Large intestine (tissue), 3 donors: ENCODE data around the gene OPCML. TPM values are rescaled to one million over a fixed set of nuclear protein-coding genes. Genes with fewer than 3 reads are reported as not detected.

ENCODE experiments used
- DNase-seq, 2 donors: peaks; one replicate each; pipeline versions ENCODE4 v3.0.0 to v3.0.0-alpha.2; 2013
- H3K27ac ChIP-seq: one replicate; pipeline ENCODE4 v1.5.1; 2013; ENCODE audit warnings: low read length
- H3K27me3 ChIP-seq: 2 replicates; pipeline ENCODE4 v1.6.1; 2013; ENCODE audit warnings: low read length; ENCODE audit not compliant: control insufficient read depth, insufficient read depth
- H3K36me3 ChIP-seq: 2 replicates; pipeline ENCODE4 v1.6.1; 2013; ENCODE audit warnings: low read length; ENCODE audit not compliant: control insufficient read depth, insufficient read depth
- H3K4me1 ChIP-seq: one replicate; pipeline ENCODE4 v1.6.1; 2013; ENCODE audit warnings: low read length; ENCODE audit not compliant: control insufficient read depth, insufficient read depth
- H3K4me3 ChIP-seq: one replicate; pipeline ENCODE4 v1.5.1; 2013; ENCODE audit warnings: low read length
- H3K9me3 ChIP-seq: one replicate; pipeline ENCODE4 v1.6.1; 2013; ENCODE audit warnings: mild to moderate bottlenecking, low read depth, low read length, moderate library complexity; ENCODE audit not compliant: control insufficient read depth
- WGBS: methylation state at CpG from one replicate; pipeline ENCODE4 v1.1.5; 2013; ENCODE audit warnings: low lambda C conversion rate; ENCODE audit not compliant: insufficient coverage; 5-methylcytosine and 5-hydroxymethylcytosine counted together
- polyA plus RNA-seq: library from polyadenylated mRNA; unstranded; fragments of 120-200 nt; gene quantifications from one replicate; pipeline ENCODE4 v1.2.1, GENCODE V29; 2013

OPCML gene
- polyA plus RNA-seq, 1 donor = 1.4 TPM

GRCh38 chr11:132456751-132457328, 1075.5 kb downstream of the OPCML start:
- no peak overlapping the region for H3K27ac ChIP-seq
- no peaks in the 10 kb centered on the region for H3K36me3 ChIP-seq
- H3K27me3 ChIP-seq = no peaks in the 10 kb centered on the region
- H3K4me1 ChIP-seq = no peaks in the 10 kb centered on the region
- no peak overlapping the region for H3K4me3 ChIP-seq
- DNase-seq = no peak
- H3K9me3 ChIP-seq = no peaks in the 10 kb centered on the region
- WGBS = 80% methylated on average over 1 of the region's 8 CpGs

GRCh38 chr11:132455044-132455443, 1077.3 kb downstream of the OPCML start:
- WGBS = 93% methylated on average over 2 of the region's 5 CpGs
- H3K9me3 ChIP-seq = no peaks in the 10 kb centered on the region
- H3K4me3 ChIP-seq = no peak overlapping the region
- H3K4me1 ChIP-seq = no peaks in the 10 kb centered on the region
- H3K27me3 ChIP-seq = no peaks in the 10 kb centered on the region
- H3K27ac ChIP-seq = no peak overlapping the region
- H3K36me3 ChIP-seq = no peaks in the 10 kb centered on the region
- DNase-seq = no peak

- Histone ChIP-seq H3K9me3 (no peaks in the 10 kb centered on the region), H3K36me3 (no peaks in the 10 kb centered on the region), H3K27me3 (no peaks in the 10 kb centered on the region), H3K27ac (no peak overlapping the region), H3K4me1 (no peaks in the 10 kb centered on the region), H3K4me3 (no peak overlapping the region)
- WGBS = no CpG with 5 or more reads among the region's 8 CpGs
- no peak for DNase-seq
Measured at GRCh38 chr11:132453406-132453805, 1078.9 kb downstream of the OPCML start.

GRCh38 chr11:132452616-132453015, 1079.7 kb downstream of the OPCML start:
- no peak overlapping the region for H3K27ac ChIP-seq
- no peaks in the 10 kb centered on the region for H3K9me3 ChIP-seq
- H3K36me3 ChIP-seq = no peaks in the 10 kb centered on the region
- H3K27me3 ChIP-seq = no peaks in the 10 kb centered on the region
- DNase-seq = no peak
- H3K4me1 ChIP-seq = no peaks in the 10 kb centered on the region
- WGBS = no CpG with 5 or more reads among the region's 1 CpG
- H3K4me3 ChIP-seq = no peak overlapping the region

- WGBS = 65% methylated on average over 2 of the region's 7 CpGs
- Histone ChIP-seq H3K9me3 (no peaks in the 10 kb centered on the region), H3K36me3 (no peaks in the 10 kb centered on the region), H3K27me3 (no peaks in the 10 kb centered on the region), H3K27ac (no peak overlapping the region), H3K4me1 (no peaks in the 10 kb centered on the region), H3K4me3 (no peak overlapping the region)
- no peak for DNase-seq
Measured at GRCh38 chr11:132451942-132452601, 1080.2 kb downstream of the OPCML start.

- no peaks in the 10 kb centered on the region for H3K36me3 ChIP-seq
- no peaks in the 10 kb centered on the region for H3K27me3 ChIP-seq
- WGBS = no CpG with 5 or more reads among the region's 3 CpGs
- H3K27ac ChIP-seq = no peak overlapping the region
- H3K4me3 ChIP-seq = no peak overlapping the region
- no peaks in the 10 kb centered on the region for H3K4me1 ChIP-seq
- no peaks in the 10 kb centered on the region for H3K9me3 ChIP-seq
- no peak for DNase-seq
Measured at GRCh38 chr11:132450631-132451030, 1081.7 kb downstream of the OPCML start.

- Histone ChIP-seq H3K9me3 (no peaks in the 10 kb centered on the region), H3K36me3 (no peaks in the 10 kb centered on the region), H3K4me1 (no peaks in the 10 kb centered on the region), H3K27ac (no peak overlapping the region), H3K4me3 (no peak overlapping the region), H3K27me3 (no peaks in the 10 kb centered on the region)
- no peak for DNase-seq
- WGBS = no CpG with 5 or more reads among the region's 4 CpGs
Measured at GRCh38 chr11:132448334-132448995, 1083.8 kb downstream of the OPCML start.

GRCh38 chr11:132447761-132448160, 1084.5 kb downstream of the OPCML start:
- Histone ChIP-seq H3K4me3 (no peak overlapping the region), H3K27ac (no peak overlapping the region), H3K4me1 (no peaks in the 10 kb centered on the region), H3K36me3 (no peaks in the 10 kb centered on the region), H3K9me3 (no peaks in the 10 kb centered on the region), H3K27me3 (no peaks in the 10 kb centered on the region)
- DNase-seq = no peak
- no CpG with 5 or more reads among the region's 1 CpG for WGBS

GRCh38 chr11:132445859-132446291, 1086.4 kb downstream of the OPCML start:
- no CpG with 5 or more reads among the region's 1 CpG for WGBS
- Histone ChIP-seq H3K27me3 (no peaks in the 10 kb centered on the region), H3K4me1 (no peaks in the 10 kb centered on the region), H3K4me3 (no peak overlapping the region), H3K36me3 (no peaks in the 10 kb centered on the region), H3K9me3 (no peaks in the 10 kb centered on the region), H3K27ac (no peak overlapping the region)
- DNase-seq = no peak

GRCh38 chr11:132444911-132445310, 1087.4 kb downstream of the OPCML start:
- DNase-seq = no peak
- no peaks in the 10 kb centered on the region for H3K9me3 ChIP-seq
- H3K4me3 ChIP-seq = no peak overlapping the region
- H3K27ac ChIP-seq = no peak overlapping the region
- H3K4me1 ChIP-seq = no peaks in the 10 kb centered on the region
- no CpG with 5 or more reads among the region's 4 CpGs for WGBS
- H3K36me3 ChIP-seq = no peaks in the 10 kb centered on the region
- H3K27me3 ChIP-seq = no peaks in the 10 kb centered on the region
